22Rv1 (cell line): ENCODE data around the gene PLP1.

Experiments
- H3K27ac ChIP-seq: fragments of 450-650 bp; 2 replicates; pipeline ENCODE4 v1.5.1; 2017
- CTCF ChIP-seq: fragments of 450-650 bp; IDR thresholded peaks from 2 replicates; pipeline ENCODE4 v1.5.1; 2017; ENCODE audit warnings: mild to moderate bottlenecking
- ZFX ChIP-seq: fragments of 450-650 bp; IDR thresholded peaks from 2 replicates; pipeline ENCODE4 v1.6.1; 2017; ENCODE audit warnings: antibody characterized with exemption, borderline replicate concordance

PLP1 gene

GRCh38 chrX:103776546-103776945 lies at the start of gene PLP1:
Gene PLP1, plus strand, starts transcription at chrX:103776840. Its CDS starts 156 bp downstream, at chrX:103776996.
- TF ChIP-seq ZFX (no peak), CTCF (no peak)
- H3K27ac ChIP-seq: no peak within 1 kb of the TSS

GRCh38 chrX:103727115-103727514 lies 49.5 kb upstream of the PLP1 start:
- H3K27ac ChIP-seq: no peak overlapping the region
- TF ChIP-seq ZFX (no peak), CTCF (no peak)

GRCh38 chrX:103729015-103729414 lies 47.6 kb upstream of the PLP1 start:
- TF ChIP-seq ZFX (no peak), CTCF (no peak)
- no peak overlapping the region for H3K27ac ChIP-seq

- no peak overlapping the region for H3K27ac ChIP-seq
- TF ChIP-seq ZFX: no peak
These were observed 46.4 kb upstream of the PLP1 start for GRCh38 chrX:103730147-103730795.

- no peak overlapping the region for H3K27ac ChIP-seq
These were observed 45.7 kb upstream of the PLP1 start for GRCh38 chrX:103730796-103731493.

GRCh38 chrX:103733017-103733416 lies 43.6 kb upstream of the PLP1 start:
- H3K27ac ChIP-seq: no peak overlapping the region
- TF ChIP-seq ZFX: no peak
- TF ChIP-seq CTCF: no peak

More at GRCh38 chrX:103730796-103731493, 45.7 kb upstream of the PLP1 start:
- TF ChIP-seq ZFX (no peak), CTCF (no peak)

GRCh38 chrX:103734125-103734760 lies 42.4 kb upstream of the PLP1 start:
- no peak for TF ChIP-seq CTCF
- TF ChIP-seq ZFX: no peak
- no peak overlapping the region for H3K27ac ChIP-seq
